ENCODE measurements around the gene IKZF1. TPM values are rescaled to one million over a fixed set of nuclear protein-coding genes. Genes with fewer than 3 reads are reported as not detected.

The IKZF1 gene
- total RNA-seq, 1 experiment from 2014 or later, result not detected

- no peak for DNase-seq (ENCODE audit: low read depth, low spot score)
- in situ Hi-C loops (cut with HindIII; ENCODE audit: low pct_unique_long_range_greater_than_20kb, low sequenced_read_pairs), result no loop called here
These were observed 126.8 kb downstream of the IKZF1 start for GRCh38 chr7:50431316-50431715.

- in situ Hi-C loops (cut with HindIII; ENCODE audit: low pct_unique_long_range_greater_than_20kb, low sequenced_read_pairs), result no loop called here
- no peak for DNase-seq (ENCODE audit: low read depth, low spot score)
These were observed 127.3 kb downstream of the IKZF1 start for GRCh38 chr7:50431722-50432305.

GRCh38 chr7:50436133-50436806 lies 131.8 kb downstream of the IKZF1 start:
- no peak for DNase-seq (ENCODE audit: low read depth, low spot score)
- in situ Hi-C loops (cut with HindIII; ENCODE audit: low pct_unique_long_range_greater_than_20kb, low sequenced_read_pairs), result no loop called here

GRCh38 chr7:50446542-50446960 lies 142.0 kb downstream of the IKZF1 start:
- in situ Hi-C loops (cut with HindIII; ENCODE audit: low pct_unique_long_range_greater_than_20kb, low sequenced_read_pairs), result no loop called here

GRCh38 chr7:50448823-50449222 lies 144.3 kb downstream of the IKZF1 start:
- DNase-seq (ENCODE audit: low read depth, low spot score), result no peak
- in situ Hi-C loops (cut with HindIII; ENCODE audit: low pct_unique_long_range_greater_than_20kb, low sequenced_read_pairs), result no loop called here

More at GRCh38 chr7:50446542-50446960, 142.0 kb downstream of the IKZF1 start:
- peak; percentile 86 for DNase-seq (ENCODE audit: low read depth, low spot score)

GRCh38 chr7:50449501-50449880 lies 145.0 kb downstream of the IKZF1 start:
- in situ Hi-C loops (cut with HindIII; ENCODE audit: low pct_unique_long_range_greater_than_20kb, low sequenced_read_pairs), result no loop called here
- DNase-seq (ENCODE audit: low read depth, low spot score), result no peak

GRCh38 chr7:50449881-50450589 lies 145.5 kb downstream of the IKZF1 start, which contains the start of gene FIGNL1:
TSS of gene FIGNL1 (minus strand) at chr7:50450350. CDS start at chr7:50447287, 3,063 bp downstream.
- peak; percentile 83 for DNase-seq (ENCODE audit: low read depth, low spot score)
- in situ Hi-C loops (cut with HindIII; ENCODE audit: low pct_unique_long_range_greater_than_20kb, low sequenced_read_pairs), result no loop called here

GRCh38 chr7:50450590-50451032 lies 146.1 kb downstream of the IKZF1 start:
- DNase-seq (ENCODE audit: low read depth, low spot score), result no peak
- in situ Hi-C loops (cut with HindIII; ENCODE audit: low pct_unique_long_range_greater_than_20kb, low sequenced_read_pairs), result no loop called here

Small RNA genes lying within 50 kb of the gene (small RNA-seq; reads per million reads assigned to genes)
- 0 reads per million in 2 experiments for gene RNU6-1091P

Other genes with a start within 250 kb of the IKZF1 start
- gene ZPBP, start 211.5 kb upstream of the IKZF1 start, total RNA-seq (2014; rRNA removed; shearing (Covaris generic)), result not detected in 2 replicates
- 35.3 and 40.1 TPM in 2 replicates for gene FIGNL1, start 145.6 kb downstream of the IKZF1 start, total RNA-seq (2014; rRNA removed; shearing (Covaris generic))

All from SK-MEL-5 (cell line).